SH-SY5Y (cell line): Measurements from ENCODE around the gene SMIM1.

ENCODE experiments used
- GATA2 ChIP-seq: IDR thresholded peaks from 2 replicates; pipeline ENCODE4 v1.6.1; 2011; ENCODE audit warnings: mild to moderate bottlenecking, low read depth, low read length
- GATA3 ChIP-seq: IDR thresholded peaks from 2 replicates; pipeline ENCODE4 v1.6.1; 2011; ENCODE audit warnings: low read depth, mild to moderate bottlenecking, low read length, moderate library complexity

- no peak for TF ChIP-seq GATA2
- no peak for TF ChIP-seq GATA3
Measured at GRCh38 chr1:3736708-3737107, 35.8 kb upstream of the SMIM1 start.
